Activated CD8-positive, alpha-beta T cell treated with anti-CD3 and anti-CD28 coated beads, Interleukin-2, amount 10 ng/mL, durations not matched to agents 7 days and 5 days (primary cell): ENCODE data around the gene CDK5. TPM values are rescaled to one million over a fixed set of nuclear protein-coding genes. Genes with fewer than 3 reads are reported as not detected.

Experiments
- ATAC-seq: fragments of 150-1000 bp; cut with Tn5 transposase; one replicate; pipeline ENCODE4 v1.10.0; 2021; ENCODE audit warnings: moderate library complexity
- CTCF ChIA-PET: fragments of 350-600 bp; sonication (Branson Sonifier 250); formaldehyde crosslinking; loops from one replicate; lab custom pipeline; 2021; ENCODE audit warnings: antibody characterized with exemption; lab: Charles Lee
- POLR2A ChIA-PET: fragments of 350-600 bp; sonication (Branson Sonifier 250); formaldehyde crosslinking; loops from one replicate; lab custom pipeline; 2021; ENCODE audit warnings: antibody characterized with exemption; lab: Charles Lee
- DNase-seq: peaks from one replicate; pipeline ENCODE4 v3.0.0-alpha.2; 2020
- H3K27ac Mint-ChIP-seq: one replicate; pipeline ENCODE4 v1.8.0; 2021; ENCODE audit warnings: mild to moderate bottlenecking, mixed read lengths
- H3K27me3 Mint-ChIP-seq: one replicate; pipeline ENCODE4 v1.8.0; 2021; ENCODE audit warnings: low read depth, mixed read lengths
- H3K36me3 Mint-ChIP-seq: one replicate; pipeline ENCODE4 v1.8.0; 2021; ENCODE audit warnings: low read depth, mixed read lengths
- H3K4me1 Mint-ChIP-seq: one replicate; pipeline ENCODE4 v1.8.0; 2021; ENCODE audit warnings: low read depth, mixed read lengths
- H3K4me3 Mint-ChIP-seq: one replicate; pipeline ENCODE4 v1.8.0; 2021; ENCODE audit warnings: mild to moderate bottlenecking, mixed read lengths
- H3K9me3 Mint-ChIP-seq: one replicate; pipeline ENCODE4 v1.8.0; 2022; ENCODE audit warnings: mixed read lengths; ENCODE audit not compliant: insufficient read depth
- total RNA-seq, 2 experiments: library from RNA; stranded (reverse); gene quantifications; one replicate each; pipeline ENCODE4 v1.2.3, GENCODE V29; 2021

Gene CDK5
- total RNA-seq, 2 experiments from 2014 or later, result 20.3 to 21.0 TPM

DNA sequence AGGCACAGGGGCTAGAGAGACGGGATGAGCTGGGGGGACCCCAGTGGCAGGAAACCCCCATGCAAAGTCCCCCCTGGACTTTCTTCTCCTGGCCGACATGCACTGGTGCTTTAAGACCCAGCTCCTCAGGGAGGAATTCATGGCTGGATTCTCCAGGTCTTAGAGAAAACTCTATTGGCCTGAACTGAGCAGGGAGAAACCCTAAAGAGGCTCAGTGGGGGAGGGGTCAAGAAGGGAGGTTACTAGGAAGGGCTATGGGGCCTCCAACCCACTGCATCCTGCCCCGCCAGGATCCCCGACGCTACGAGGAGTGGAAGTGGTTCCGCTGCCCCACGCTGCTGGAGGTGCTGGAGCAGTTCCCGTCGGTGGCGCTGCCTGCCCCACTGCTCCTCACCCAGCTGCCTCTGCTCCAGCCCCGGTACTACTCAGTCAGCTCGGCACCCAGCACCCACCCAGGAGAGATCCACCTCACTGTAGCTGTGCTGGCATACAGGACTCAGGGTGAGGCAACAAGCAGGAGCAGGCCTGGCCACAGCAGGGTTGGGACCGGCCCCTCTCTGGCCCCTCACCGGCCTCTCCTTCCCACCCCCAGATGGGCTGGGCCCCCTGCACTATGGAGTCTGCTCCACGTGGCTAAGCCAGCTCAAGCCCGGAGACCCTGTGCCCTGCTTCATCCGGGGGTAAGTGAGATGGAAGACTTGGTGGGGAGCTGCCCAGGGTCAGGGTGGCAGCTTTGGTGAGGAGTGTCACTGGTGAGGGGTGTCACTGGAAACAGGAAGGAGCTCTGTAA is 47.2 kb downstream of the CDK5 start:
- H3K27me3 Mint-ChIP-seq, result no peaks in the 10 kb centered on the region
- peaks cover 79% of the 10 kb centered on the region for H3K4me1 Mint-ChIP-seq
- H3K27ac Mint-ChIP-seq, result peak overlapping the region; percentile 91
- no peaks in the 10 kb centered on the region for H3K9me3 Mint-ChIP-seq
- POLR2A ChIA-PET, result interaction anchor here (0.7 to 1.5 kb wide), 3 partner anchors 12 to 222 kb away, joined by 3 read pairs; partner anchors contain the start of genes ABCB8 and CHPF2
- H3K4me3 Mint-ChIP-seq, result peak overlapping the region; percentile 57
- ATAC-seq, result peak; percentile 15
- CTCF ChIA-PET, result interaction anchor here (0.8 to 6.4 kb wide), 14 partner anchors 8 to 132 kb away, joined by 3 to 50 read pairs (median 5); partner anchors contain the start of gene ABCB8
- peak; percentile 59 for DNase-seq
- H3K36me3 Mint-ChIP-seq, result peaks cover 9% of the 10 kb centered on the region

DNA sequence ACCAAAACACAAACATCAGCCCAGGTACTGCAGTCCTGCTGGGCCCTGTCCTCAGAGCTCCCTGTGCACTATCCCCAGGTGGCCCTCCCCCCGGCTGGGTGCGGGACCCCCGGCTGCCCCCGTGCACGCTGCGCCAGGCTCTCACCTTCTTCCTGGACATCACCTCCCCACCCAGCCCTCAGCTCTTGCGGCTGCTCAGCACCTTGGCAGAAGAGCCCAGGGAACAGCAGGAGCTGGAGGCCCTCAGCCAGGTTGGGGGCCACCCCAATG is 47.7 kb downstream of the CDK5 start:
- peak overlapping the region; percentile 57 for H3K4me3 Mint-ChIP-seq
- CTCF ChIA-PET, result interaction anchor here (1.0 to 6.4 kb wide), 8 partner anchors 8 to 112 kb away, joined by 4 to 50 read pairs (median 10); partner anchors contain the start of gene ABCB8
- H3K9me3 Mint-ChIP-seq, result no peaks in the 10 kb centered on the region
- H3K4me1 Mint-ChIP-seq, result peaks cover 74% of the 10 kb centered on the region
- POLR2A ChIA-PET, result interaction anchor here (0.7 to 1.5 kb wide), 2 partner anchors 18 to 222 kb away, joined by 3 read pairs; partner anchors contain the start of genes ABCB8 and CHPF2
- H3K36me3 Mint-ChIP-seq, result peaks cover 4% of the 10 kb centered on the region
- H3K27me3 Mint-ChIP-seq, result no peaks in the 10 kb centered on the region
- DNase-seq, result no peak
- ATAC-seq, result no peak
- peak overlapping the region; percentile 91 for H3K27ac Mint-ChIP-seq

DNA sequence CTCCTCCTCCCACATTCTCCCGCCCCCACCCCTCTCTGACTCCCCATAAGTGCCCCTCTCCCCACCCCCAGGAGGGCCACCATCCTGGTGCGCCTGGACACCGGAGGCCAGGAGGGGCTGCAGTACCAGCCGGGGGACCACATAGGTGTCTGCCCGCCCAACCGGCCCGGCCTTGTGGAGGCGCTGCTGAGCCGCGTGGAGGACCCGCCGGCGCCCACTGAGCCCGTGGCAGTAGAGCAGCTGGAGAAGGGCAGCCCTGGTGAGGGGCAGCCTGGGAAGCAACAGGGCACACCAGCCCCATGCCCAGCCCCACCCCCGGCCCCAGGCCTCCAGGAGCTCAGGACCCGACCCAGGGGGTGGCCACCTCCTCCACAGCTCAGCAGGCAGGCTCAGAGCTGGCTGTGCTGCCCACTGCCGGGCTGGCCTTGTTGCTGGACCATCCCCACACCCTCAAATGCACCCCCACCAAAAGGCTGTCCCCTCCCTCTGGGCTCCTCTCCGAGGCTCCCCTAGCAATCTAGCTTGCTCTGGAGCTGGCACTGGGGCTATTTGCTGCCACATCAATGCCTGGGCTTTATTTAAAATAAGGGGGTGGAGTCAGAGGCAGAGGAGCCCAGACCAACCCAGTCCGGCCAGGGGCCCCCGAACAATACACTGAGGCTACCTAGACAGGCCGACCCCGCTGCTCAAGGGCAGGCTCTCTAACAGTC is 48.2 kb downstream of the CDK5 start:
- ChIA-PET POLR2A (interaction anchor here (1.4 to 1.5 kb wide), 2 partner anchors 9 to 19 kb away, joined by 3 read pairs; partner anchors contain the start of gene ABCB8), CTCF (interaction anchor here (1.0 to 6.4 kb wide), 10 partner anchors 9 to 111 kb away, joined by 4 to 50 read pairs (median 11); partner anchors contain the start of gene ABCB8)
- no peak for DNase-seq
- ATAC-seq, result no peak
- Mint-ChIP-seq H3K9me3 (no peaks in the 10 kb centered on the region), H3K4me3 (peak overlapping the region; percentile 76), H3K27ac (peak overlapping the region; percentile 49), H3K4me1 (peaks cover 69% of the 10 kb centered on the region), H3K27me3 (no peaks in the 10 kb centered on the region), H3K36me3 (peaks cover 2% of the 10 kb centered on the region)

DNA sequence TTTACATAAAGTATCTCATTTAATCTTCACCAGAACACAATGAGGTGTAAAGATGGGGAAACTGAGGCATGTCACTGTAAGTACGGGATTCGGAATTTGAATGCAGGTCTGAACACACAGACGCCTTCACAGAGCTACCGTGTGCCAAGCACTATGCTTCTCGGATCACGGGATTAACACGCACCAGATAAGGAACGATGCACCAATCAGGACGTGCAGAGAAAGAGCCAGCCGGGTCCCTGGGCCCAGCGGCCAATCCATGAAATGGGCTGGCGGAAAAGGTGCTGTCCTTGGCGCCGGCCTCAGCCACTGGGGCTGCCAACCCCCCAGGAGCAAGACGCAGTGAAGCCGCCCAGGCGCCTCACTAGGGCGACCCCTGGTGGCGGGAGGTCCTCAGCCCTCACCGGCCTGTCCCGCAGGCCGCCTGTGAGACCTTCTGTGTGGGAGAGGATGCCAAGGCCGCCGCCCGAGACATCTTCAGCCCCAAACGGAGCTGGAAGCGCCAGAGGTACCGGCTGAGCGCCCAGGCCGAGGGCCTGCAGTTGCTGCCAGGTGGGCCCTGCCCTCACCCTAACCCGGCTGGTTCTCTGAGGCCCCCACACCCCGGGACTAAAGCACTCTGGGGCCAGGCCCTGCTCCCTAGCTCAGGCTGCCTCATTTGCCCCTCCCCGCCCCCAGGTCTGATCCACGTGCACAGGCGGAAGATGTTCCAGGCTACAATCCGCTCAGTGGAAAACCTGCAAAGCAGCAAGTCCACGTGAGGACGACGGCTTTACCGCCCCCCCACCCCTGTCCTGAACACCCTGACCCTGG is 49.0 kb downstream of the CDK5 start:
- Mint-ChIP-seq H3K36me3 (no peaks in the 10 kb centered on the region), H3K27me3 (no peaks in the 10 kb centered on the region), H3K9me3 (no peaks in the 10 kb centered on the region), H3K4me1 (peaks cover 62% of the 10 kb centered on the region), H3K4me3 (peak overlapping the region; percentile 76), H3K27ac (peak overlapping the region; percentile 83)
- ATAC-seq (peak; percentile 62), DNase-seq (peak; percentile 83)
- POLR2A ChIA-PET, result interaction anchor here (0.8 to 1.5 kb wide), 6 partner anchors 9 to 20 kb away, joined by 3 read pairs; partner anchors contain the start of gene ABCB8
- CTCF ChIA-PET, result interaction anchor here (0.7 to 6.4 kb wide), 18 partner anchors 9 to 236 kb away, joined by 3 to 50 read pairs (median 6); partner anchors contain the start of genes ABCB8 and TMUB1

DNA sequence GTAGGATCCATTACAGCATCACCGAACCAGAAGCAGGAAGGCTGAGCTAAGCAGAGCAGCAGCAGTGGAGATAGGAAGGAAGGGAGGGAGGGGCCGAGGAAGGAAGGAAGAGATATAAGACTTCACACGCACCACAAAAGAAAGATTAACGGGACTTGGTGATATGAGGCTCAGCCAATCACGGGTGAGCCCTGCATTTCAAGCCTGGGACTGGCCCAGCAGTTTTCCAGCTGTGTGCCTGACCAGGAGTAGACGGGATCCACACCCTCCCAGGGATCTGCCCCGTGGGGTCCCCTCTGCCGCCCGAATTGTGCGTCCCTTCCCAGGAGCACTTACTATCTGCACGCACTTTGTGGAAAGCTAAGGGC is 49.6 kb downstream of the CDK5 start:
- CTCF ChIA-PET, result interaction anchor here (0.7 to 6.4 kb wide), 17 partner anchors 10 to 237 kb away, joined by 3 to 50 read pairs (median 4); partner anchors contain the start of genes ABCB8 and TMUB1
- DNase-seq (peak; percentile 61), ATAC-seq (peak; percentile 42)
- peak overlapping the region; percentile 83 for H3K27ac Mint-ChIP-seq
- POLR2A ChIA-PET, result interaction anchor here (0.8 to 1.4 kb wide), 5 partner anchors 9 to 20 kb away, joined by 3 read pairs; partner anchors contain the start of gene ABCB8
- H3K9me3 Mint-ChIP-seq, result no peaks in the 10 kb centered on the region
- no peaks in the 10 kb centered on the region for H3K36me3 Mint-ChIP-seq
- H3K27me3 Mint-ChIP-seq, result no peaks in the 10 kb centered on the region
- peak overlapping the region; percentile 76 for H3K4me3 Mint-ChIP-seq
- H3K4me1 Mint-ChIP-seq, result peaks cover 58% of the 10 kb centered on the region

DNA sequence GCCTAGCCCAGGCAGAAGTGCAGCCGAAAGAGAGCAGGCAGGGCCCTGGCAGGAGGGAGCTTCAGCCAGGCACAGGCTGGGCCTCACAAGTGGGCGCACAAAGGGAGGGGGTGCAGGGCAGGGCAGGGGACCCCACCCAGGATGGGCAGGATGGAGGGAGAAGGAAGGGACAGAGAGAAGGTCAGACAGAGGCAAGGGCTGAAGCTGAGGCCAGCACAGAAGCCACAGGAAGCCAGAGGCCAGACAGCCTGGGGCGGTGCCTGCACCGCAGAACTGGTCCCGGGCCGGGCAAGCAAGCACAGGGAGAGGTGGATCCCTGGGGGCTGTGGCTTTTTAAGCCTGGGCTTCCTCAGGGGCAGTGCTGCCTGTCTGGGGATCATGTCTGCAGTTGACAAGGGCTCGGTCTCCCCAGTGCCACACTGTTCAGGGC is 50.2 kb downstream of the CDK5 start:
- H3K4me1 Mint-ChIP-seq, result peaks cover 51% of the 10 kb centered on the region

GRCh38 chr7:151006590-151007300 is 51.0 kb downstream of the CDK5 start:
- ChIA-PET CTCF (interaction anchor here (1.5 to 6.4 kb wide), 7 partner anchors 11 to 109 kb away, joined by 3 to 50 read pairs (median 13); partner anchors contain the start of gene ABCB8), POLR2A (no interaction called here)
- no peaks in the 10 kb centered on the region for H3K36me3 Mint-ChIP-seq
- no peaks in the 10 kb centered on the region for H3K9me3 Mint-ChIP-seq
- no peak overlapping the region for H3K27ac Mint-ChIP-seq
- H3K27me3 Mint-ChIP-seq, result no peaks in the 10 kb centered on the region
- DNase-seq, result no peak
- H3K4me3 Mint-ChIP-seq, result no peak overlapping the region
- H3K4me1 Mint-ChIP-seq, result peaks cover 44% of the 10 kb centered on the region
- ATAC-seq, result no peak

More for the DNA sequence above, 50.2 kb downstream of the CDK5 start:
- DNase-seq, result no peak
- Mint-ChIP-seq H3K4me3 (peak overlapping the region; percentile 76), H3K36me3 (no peaks in the 10 kb centered on the region), H3K27ac (peak overlapping the region; percentile 83), H3K27me3 (no peaks in the 10 kb centered on the region), H3K9me3 (no peaks in the 10 kb centered on the region)
- ATAC-seq, result no peak
- CTCF ChIA-PET, result interaction anchor here (1.0 to 6.4 kb wide), 11 partner anchors 11 to 237 kb away, joined by 3 to 50 read pairs (median 8); partner anchors contain the start of gene ABCB8
- POLR2A ChIA-PET, result interaction anchor here (1.0 to 1.2 kb wide), 2 partner anchors 13 to 21 kb away, joined by 3 read pairs; partner anchors contain the start of gene ABCB8

- Mint-ChIP-seq H3K27me3 (no peaks in the 10 kb centered on the region), H3K4me1 (peaks cover 39% of the 10 kb centered on the region), H3K4me3 (no peak overlapping the region), H3K36me3 (no peaks in the 10 kb centered on the region), H3K27ac (no peak overlapping the region), H3K9me3 (no peaks in the 10 kb centered on the region)
- CTCF ChIA-PET, result interaction anchor here (2.9 to 6.4 kb wide), 2 partner anchors 13 to 21 kb away, joined by 8 to 35 read pairs; no protein-coding TSS in a partner anchor
- POLR2A ChIA-PET, result no interaction called here
- DNase-seq (no peak), ATAC-seq (no peak)
Observed at GRCh38 chr7:151005566-151005965, 52.1 kb downstream of the CDK5 start.
